Measurements from ENCODE around the gene SPECC1. TPM values are rescaled to one million over a fixed set of nuclear protein-coding genes. Genes with fewer than 3 reads are reported as not detected.

SPECC1 gene
- total RNA-seq, 1 experiment from 2014 or later, result 128 TPM

- POLR2A ChIA-PET (ENCODE audit: unreplicated experiment), result interaction anchor here (0.6 kb wide), 1 partner anchor 135 kb away, joined by 4 read pairs; no protein-coding TSS in a partner anchor
Observed at GRCh38 chr17:20039037-20039436, 29.9 kb downstream of the SPECC1 start.

GRCh38 chr17:20040216-20040615 lies 31.1 kb downstream of the SPECC1 start:
- Histone ChIP-seq H3K4me2 (no peak overlapping the region), H3K9me3 (ENCODE audit: insufficient read depth, low read depth) (no peaks in the 10 kb centered on the region), H3K36me3 (ENCODE audit: low read depth) (no peaks in the 10 kb centered on the region), H3K27me3 (ENCODE audit: insufficient read depth, low read depth) (no peaks in the 10 kb centered on the region), H3K9me2 (ENCODE audit: insufficient read depth) (no peaks in the 10 kb centered on the region), H3K79me2 (ENCODE audit: low read depth) (no peaks in the 10 kb centered on the region), H3K4me1 (replicated peaks; ENCODE audit: insufficient read depth) (no peaks in the 10 kb centered on the region), H3K27ac (no peak overlapping the region), H3K4me3 (no peak overlapping the region), H3F3A (ENCODE audit: insufficient read depth, low read depth) (no peaks in the 10 kb centered on the region), H4K20me1 (ENCODE audit: insufficient read depth) (no peaks in the 10 kb centered on the region), H2AFZ (no peak overlapping the region)
- ChIA-PET POLR2A (ENCODE audit: unreplicated experiment) (no interaction called here), CTCF (no interaction called here)
- intact Hi-C loops (cut with micrococcal nuclease; ENCODE audit: unreplicated experiment), result no loop called here
- TF ChIP-seq EZH2 (IDR thresholded peaks at IDR 0.05; ENCODE audit: low read depth), result no peak
- TF ChIP-seq, protein P1, sequence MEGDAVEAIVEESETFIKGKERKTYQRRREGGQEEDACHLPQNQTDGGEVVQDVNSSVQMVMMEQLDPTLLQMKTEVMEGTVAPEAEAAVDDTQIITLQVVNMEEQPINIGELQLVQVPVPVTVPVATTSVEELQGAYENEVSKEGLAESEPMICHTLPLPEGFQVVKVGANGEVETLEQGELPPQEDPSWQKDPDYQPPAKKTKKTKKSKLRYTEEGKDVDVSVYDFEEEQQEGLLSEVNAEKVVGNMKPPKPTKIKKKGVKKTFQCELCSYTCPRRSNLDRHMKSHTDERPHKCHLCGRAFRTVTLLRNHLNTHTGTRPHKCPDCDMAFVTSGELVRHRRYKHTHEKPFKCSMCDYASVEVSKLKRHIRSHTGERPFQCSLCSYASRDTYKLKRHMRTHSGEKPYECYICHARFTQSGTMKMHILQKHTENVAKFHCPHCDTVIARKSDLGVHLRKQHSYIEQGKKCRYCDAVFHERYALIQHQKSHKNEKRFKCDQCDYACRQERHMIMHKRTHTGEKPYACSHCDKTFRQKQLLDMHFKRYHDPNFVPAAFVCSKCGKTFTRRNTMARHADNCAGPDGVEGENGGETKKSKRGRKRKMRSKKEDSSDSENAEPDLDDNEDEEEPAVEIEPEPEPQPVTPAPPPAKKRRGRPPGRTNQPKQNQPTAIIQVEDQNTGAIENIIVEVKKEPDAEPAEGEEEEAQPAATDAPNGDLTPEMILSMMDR (conservative IDR thresholded peaks at IDR 0.05), result no peak
- BruUV-seq (replicated peaks), result no TSS peak
- DNase-seq, result no peak

More at GRCh38 chr17:20039037-20039436, 29.9 kb downstream of the SPECC1 start:
- CTCF ChIA-PET, result no interaction called here
- Histone ChIP-seq H3K4me3 (no peak overlapping the region), H3F3A (ENCODE audit: insufficient read depth, low read depth) (no peaks in the 10 kb centered on the region), H3K27me3 (ENCODE audit: insufficient read depth, low read depth) (no peaks in the 10 kb centered on the region), H3K4me1 (replicated peaks; ENCODE audit: insufficient read depth) (no peaks in the 10 kb centered on the region), H3K4me2 (no peak overlapping the region), H3K27ac (no peak overlapping the region), H4K20me1 (ENCODE audit: insufficient read depth) (no peaks in the 10 kb centered on the region), H3K9me3 (ENCODE audit: insufficient read depth, low read depth) (no peaks in the 10 kb centered on the region), H3K79me2 (ENCODE audit: low read depth) (no peaks in the 10 kb centered on the region), H3K9me2 (ENCODE audit: insufficient read depth) (no peaks in the 10 kb centered on the region), H3K36me3 (ENCODE audit: low read depth) (no peaks in the 10 kb centered on the region), H2AFZ (no peak overlapping the region)
- intact Hi-C loops (cut with micrococcal nuclease; ENCODE audit: unreplicated experiment), result no loop called here
- no TSS peak for BruUV-seq (replicated peaks)
- DNase-seq, result no peak
- TF ChIP-seq EZH2 (IDR thresholded peaks at IDR 0.05; ENCODE audit: low read depth), result no peak
- TF ChIP-seq, protein P1 (conservative IDR thresholded peaks at IDR 0.05), result no peak

- Histone ChIP-seq H3F3A (ENCODE audit: insufficient read depth, low read depth) (no peaks in the 10 kb centered on the region), H3K9me2 (ENCODE audit: insufficient read depth) (no peaks in the 10 kb centered on the region), H3K4me2 (no peak overlapping the region), H3K4me1 (replicated peaks; ENCODE audit: insufficient read depth) (no peaks in the 10 kb centered on the region), H3K79me2 (ENCODE audit: low read depth) (no peaks in the 10 kb centered on the region), H3K27ac (no peak overlapping the region), H2AFZ (no peak overlapping the region), H3K27me3 (ENCODE audit: insufficient read depth, low read depth) (no peaks in the 10 kb centered on the region), H3K9me3 (ENCODE audit: insufficient read depth, low read depth) (no peaks in the 10 kb centered on the region), H3K36me3 (ENCODE audit: low read depth) (no peaks in the 10 kb centered on the region), H3K4me3 (no peak overlapping the region), H4K20me1 (ENCODE audit: insufficient read depth) (no peaks in the 10 kb centered on the region)
- no peak for DNase-seq
- BruUV-seq (replicated peaks), result no TSS peak
- POLR2A ChIA-PET (ENCODE audit: unreplicated experiment), result interaction anchor here (0.5 kb wide), 1 partner anchor 14 kb away, joined by 4 read pairs; no protein-coding TSS in a partner anchor
- TF ChIP-seq, protein P1 (conservative IDR thresholded peaks at IDR 0.05), result no peak
- no peak for TF ChIP-seq EZH2 (IDR thresholded peaks at IDR 0.05; ENCODE audit: low read depth)
- CTCF ChIA-PET, result interaction anchor here (0.6 kb wide), 1 partner anchor 48 kb away, joined by 8 read pairs; no protein-coding TSS in a partner anchor
- intact Hi-C loops (cut with micrococcal nuclease; ENCODE audit: unreplicated experiment), result no loop called here
Observed at GRCh38 chr17:20043021-20043420, 33.9 kb downstream of the SPECC1 start.

Measured in PC-9 (cell line).